ENCODE measurements around the gene MORN4.

Gene MORN4

GRCh38 chr10:97572214-97572989 is 60.9 kb downstream of the MORN4 start, which contains the start of gene ANKRD2:
Gene ANKRD2, plus strand, starts transcription at chr10:97572779. Its CDS starts 10 bp downstream, at chr10:97572789.
- peak; percentile 7 for DNase-seq

- DNase-seq: no peak
Observed at GRCh38 chr10:97571622-97572021, 61.7 kb downstream of the MORN4 start.

GRCh38 chr10:97570789-97571471 is 62.4 kb downstream of the MORN4 start:
- DNase-seq: peak; percentile 0

GRCh38 chr10:97570146-97570788 is 63.0 kb downstream of the MORN4 start:
- no peak for DNase-seq

- DNase-seq: no peak
Observed at GRCh38 chr10:97567891-97568290, 65.4 kb downstream of the MORN4 start.

GRCh38 chr10:97566336-97566996 is 66.8 kb downstream of the MORN4 start:
- no peak for DNase-seq

- DNase-seq: no peak
Observed at GRCh38 chr10:97564776-97565175, 68.5 kb downstream of the MORN4 start.

Data from NCI-H446 treated with DMSO at 0.1 percent for 48 hours (cell line).